ENCODE results near the gene GRK4.
"Not testable (repeated sequence)": the region's sequence is repeated elsewhere in the genome, so short reads cannot be mapped to it uniquely, and the experiment has no call there.

GRK4 gene

GRCh38 chr4:2963175-2963965 is at the start of gene GRK4, which contains the start of gene NOP14:
TSS of gene GRK4 (plus strand) at chr4:2963571. CDS start at chr4:2964071, 500 bp downstream.
TSS of gene NOP14 (minus strand) at chr4:2963406. CDS start at chr4:2963319, 87 bp downstream.
- DNase-seq: peak; percentile 99

- DNase-seq: no peak
Observed at GRCh38 chr4:2914256-2915126, 48.9 kb upstream of the GRK4 start.

- no peak for DNase-seq
Observed at GRCh38 chr4:2915789-2916188, 47.6 kb upstream of the GRK4 start.

GRCh38 chr4:2916696-2917095 is 46.7 kb upstream of the GRK4 start:
- not testable (repeated sequence) for DNase-seq

DNA sequence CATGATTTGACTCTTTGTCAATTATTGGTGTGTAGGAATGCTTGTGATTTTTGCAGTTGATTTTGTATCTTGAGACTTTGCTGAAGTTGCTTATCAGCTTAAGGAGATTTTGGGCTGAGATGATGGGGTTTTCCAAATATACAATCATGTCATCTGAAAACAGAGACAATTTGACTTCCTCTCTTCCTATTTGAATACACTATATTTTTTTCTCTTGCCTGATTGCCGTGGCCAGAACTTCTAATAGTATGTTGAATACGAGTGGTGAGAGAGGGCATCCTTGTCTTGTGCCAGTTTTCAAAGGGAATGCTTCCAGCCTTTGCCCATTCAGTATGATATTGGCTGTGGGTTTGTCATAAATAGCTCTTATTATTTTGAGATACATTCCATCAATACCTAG is 45.1 kb upstream of the GRK4 start:
- not testable (repeated sequence) for DNase-seq

DNA sequence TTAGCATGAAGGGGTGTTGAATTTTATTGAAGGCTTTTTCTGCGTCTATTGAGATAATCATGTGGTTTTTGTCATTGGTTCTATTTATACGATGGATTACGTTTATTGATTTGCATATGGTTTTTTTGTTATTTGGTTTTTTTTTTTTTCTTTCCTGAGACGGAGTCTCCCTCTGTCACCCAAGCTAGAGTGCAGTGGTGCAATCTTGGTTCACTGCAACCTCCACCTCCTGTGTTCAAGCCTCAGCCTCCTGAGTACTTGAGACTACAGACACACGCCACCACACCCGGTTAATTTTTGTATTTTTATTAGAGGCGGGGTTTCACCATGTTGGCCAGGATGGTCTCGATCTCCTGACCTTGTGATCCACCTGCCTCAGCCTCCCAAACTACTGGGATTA is 44.7 kb upstream of the GRK4 start:
- not testable (repeated sequence) for DNase-seq

DNA sequence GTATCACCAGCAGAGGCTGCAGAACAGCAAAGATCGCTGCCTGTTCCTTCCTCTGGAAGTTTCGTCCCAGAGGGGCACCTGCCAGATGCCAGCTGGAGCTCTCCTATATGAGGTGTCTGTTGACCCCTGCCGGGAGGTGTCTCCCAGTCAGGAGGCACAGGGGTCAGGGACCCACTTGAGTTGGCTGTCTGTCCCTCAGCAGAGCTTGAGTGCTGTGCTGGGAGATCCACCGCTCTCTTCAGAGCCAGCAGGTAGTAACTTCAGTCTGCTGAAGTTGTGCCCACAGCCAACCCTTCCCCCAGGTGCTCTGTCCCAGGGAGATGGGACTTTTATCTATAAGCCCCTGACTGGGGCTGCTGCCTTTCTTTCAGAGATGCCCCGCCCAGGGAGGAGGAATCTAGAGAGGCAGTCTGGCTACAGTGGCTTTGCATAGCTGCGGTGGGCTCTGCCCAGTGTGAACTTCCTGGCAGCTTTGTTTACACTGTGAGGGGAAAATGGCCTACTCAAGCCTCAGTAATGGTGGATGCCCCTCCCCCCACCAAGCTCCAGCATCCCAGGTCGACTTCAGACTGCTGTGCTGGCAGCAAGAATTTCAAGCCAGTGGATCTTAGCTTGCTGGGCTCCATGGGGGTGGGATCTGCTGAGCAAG is 40.8 kb upstream of the GRK4 start:
- not testable (repeated sequence) for DNase-seq

- peak; percentile 58 for DNase-seq
Observed at GRCh38 chr4:2923141-2923551, 40.2 kb upstream of the GRK4 start.

GRCh38 chr4:2923668-2924173 is 39.6 kb upstream of the GRK4 start:
- DNase-seq: no peak

- no peak for DNase-seq
Observed at GRCh38 chr4:2924286-2924685, 39.1 kb upstream of the GRK4 start.

DNA sequence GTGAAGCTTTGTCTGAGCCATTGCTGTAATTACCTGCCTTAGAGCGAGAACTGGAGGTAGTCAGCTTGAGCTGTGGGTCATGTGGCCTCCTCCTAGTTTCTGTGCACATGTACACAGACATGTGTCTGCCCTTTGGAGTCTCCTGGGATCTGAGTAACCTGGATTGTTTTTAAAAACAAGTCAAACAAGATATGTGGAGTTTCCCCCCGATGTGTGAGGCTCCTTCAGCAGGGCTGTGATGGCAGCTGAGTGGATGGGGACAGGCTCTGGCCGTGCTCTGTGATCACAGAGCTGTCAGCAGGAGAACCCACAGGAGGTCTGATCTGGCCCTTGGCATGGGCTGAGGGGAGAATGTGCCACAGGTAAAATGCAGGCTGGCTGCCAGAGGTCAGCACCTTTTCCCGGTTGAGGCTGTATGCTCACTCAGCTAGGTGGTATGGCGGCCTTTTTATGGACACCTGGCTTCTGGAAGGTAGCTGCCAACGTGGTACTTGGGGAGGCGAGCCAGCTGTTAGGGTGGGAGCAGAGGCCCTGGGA is 38.5 kb upstream of the GRK4 start:
- no peak for DNase-seq

DNA sequence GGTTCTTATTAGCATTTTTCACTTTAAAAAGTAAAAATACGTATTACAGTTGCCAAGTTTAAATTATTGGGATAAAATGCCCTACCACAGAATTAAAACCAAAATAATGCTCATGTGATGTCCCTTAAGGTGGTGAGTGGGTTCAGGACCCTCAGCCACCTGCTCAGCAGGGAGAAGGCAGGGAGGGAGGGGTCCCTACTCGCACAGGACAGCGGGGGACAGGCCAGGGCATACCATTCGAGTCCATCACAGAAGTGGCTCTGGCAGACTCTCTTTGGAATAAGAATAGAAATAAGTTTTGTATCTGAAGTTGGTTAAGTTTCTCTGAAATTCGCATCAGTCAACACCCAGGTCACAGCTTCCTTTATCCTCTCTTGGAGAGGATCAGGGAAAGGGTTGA is 37.9 kb upstream of the GRK4 start:
- DNase-seq: no peak

GRCh38 chr4:2925931-2926860 is 37.2 kb upstream of the GRK4 start:
- DNase-seq: no peak

DNA sequence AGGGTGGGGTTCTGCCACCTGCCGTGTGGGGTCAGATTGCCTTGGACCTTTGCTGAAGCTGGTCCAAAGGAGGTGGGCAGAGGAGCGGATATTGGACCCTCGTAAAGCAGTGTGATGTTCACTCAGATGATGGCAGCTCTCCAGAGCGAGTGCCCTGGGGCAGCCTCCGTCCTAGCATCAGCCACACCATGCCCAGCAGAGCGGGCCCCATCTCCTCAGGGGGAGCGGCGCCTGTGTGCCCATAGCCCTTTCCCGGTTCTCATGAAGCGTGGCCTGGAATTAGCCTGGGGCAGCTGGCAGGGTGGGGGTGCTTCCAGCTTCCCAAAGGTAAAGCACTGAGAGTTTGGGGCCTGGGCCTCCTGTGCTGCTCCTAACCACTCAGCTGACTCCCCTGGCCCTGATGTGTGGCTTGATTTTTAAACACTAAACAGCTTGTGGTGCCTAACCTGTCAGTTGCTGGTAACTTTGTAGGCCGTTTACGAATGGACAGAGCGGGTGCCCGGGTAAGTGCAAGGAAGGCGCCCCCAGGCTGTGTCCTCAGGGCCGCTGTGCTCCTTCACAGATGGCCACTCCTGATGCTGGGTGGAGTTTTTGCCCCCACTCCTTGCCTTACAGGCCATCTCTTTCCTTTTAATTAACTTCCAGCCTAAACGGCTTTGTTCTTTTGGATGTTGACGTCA is 36.2 kb upstream of the GRK4 start:
- no peak for DNase-seq

GRCh38 chr4:2927696-2928075 is 35.7 kb upstream of the GRK4 start:
- no peak for DNase-seq

DNA sequence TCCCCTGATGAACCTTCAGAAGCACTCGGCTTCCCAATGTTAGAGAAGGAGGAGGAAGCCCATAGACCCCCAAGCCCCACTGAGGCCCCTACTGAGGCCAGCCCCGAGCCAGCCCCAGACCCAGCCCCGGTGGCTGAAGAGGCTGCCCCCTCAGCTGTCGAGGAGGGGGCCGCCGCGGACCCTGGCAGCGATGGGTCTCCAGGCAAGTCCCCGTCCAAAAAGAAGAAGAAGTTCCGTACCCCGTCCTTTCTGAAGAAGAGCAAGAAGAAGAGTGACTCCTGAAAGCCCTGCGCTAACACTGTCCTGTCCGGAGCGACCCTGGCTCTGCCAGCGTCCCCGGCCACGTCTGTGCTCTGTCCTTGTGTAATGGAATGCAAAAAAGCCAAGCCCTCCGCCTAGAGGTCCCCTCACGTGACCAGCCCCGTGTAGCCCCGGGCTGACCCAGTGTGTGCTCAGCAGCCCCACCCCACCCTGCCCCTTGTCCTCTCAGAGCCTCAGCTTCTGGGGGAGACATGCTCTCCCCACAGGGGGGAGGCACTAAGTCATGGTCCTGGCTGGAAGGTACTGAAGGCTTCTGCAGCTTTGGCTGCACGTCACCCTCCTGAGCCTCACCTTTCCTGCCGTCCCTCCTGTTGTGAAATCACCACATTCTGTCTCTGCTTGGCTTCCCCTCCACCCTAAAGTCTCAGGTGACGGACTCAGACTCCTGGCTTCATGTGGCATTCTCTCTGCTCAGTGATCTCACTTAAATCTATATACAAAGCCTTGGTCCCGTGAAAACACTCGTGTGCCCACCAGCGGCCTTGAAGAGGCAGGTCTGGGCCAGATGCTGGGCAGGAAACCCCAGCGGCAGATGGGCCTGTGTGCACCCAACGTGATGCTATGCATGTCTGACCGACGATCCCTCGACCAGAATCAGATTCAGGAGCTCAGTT is 34.9 kb upstream of the GRK4 start:
- no peak for DNase-seq

DNA sequence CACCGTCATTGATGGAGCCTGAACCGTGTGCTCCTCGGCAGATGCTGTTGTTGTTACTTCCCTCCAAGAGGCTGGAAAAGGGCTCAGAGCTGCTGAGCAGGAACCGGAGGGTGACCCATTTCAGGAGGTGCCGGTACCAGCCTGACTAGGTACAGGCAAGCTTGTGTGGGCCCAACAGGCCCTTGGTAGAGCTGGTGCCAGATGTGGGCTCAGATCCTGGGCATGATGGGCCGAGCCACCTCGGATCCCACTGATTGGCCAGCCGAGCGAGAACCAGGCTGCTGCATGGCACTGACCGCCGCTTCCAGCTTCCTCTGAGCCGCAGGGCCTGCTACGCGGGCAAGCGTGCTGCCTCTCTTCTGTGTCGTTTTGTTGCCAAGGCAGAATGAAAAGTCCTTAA is 33.9 kb upstream of the GRK4 start:
- DNase-seq: no peak

DNA sequence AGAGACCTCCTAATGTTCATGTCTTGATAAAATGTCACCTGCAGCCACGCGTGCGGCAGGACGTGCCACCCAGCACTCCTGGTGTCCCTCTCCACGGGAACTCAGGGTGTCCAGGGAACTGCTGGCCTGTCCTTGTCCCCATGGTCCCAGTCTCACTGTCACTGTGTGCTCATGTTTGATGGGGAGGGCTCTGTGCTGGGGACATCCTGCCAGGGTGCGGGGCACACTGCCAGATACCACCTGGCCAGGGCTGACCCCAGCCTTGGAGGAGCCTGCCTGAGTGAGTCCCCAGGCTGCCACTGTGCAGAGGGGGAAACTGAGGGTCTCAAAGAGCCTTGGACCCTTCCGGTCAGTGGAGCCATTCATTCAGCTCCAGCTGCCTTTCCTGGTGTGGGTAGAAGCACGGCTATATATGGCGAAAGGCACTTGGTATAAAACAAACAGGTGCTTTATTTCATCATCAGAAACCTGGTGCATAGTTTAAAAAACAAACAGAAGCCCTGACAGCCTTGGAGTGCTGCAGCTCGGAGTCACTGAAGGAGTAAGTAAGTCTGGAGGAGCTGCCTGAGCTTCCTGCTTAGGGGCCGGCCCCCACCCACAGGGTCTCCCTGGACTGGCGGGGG is 33.1 kb upstream of the GRK4 start:
- no peak for DNase-seq

DNA sequence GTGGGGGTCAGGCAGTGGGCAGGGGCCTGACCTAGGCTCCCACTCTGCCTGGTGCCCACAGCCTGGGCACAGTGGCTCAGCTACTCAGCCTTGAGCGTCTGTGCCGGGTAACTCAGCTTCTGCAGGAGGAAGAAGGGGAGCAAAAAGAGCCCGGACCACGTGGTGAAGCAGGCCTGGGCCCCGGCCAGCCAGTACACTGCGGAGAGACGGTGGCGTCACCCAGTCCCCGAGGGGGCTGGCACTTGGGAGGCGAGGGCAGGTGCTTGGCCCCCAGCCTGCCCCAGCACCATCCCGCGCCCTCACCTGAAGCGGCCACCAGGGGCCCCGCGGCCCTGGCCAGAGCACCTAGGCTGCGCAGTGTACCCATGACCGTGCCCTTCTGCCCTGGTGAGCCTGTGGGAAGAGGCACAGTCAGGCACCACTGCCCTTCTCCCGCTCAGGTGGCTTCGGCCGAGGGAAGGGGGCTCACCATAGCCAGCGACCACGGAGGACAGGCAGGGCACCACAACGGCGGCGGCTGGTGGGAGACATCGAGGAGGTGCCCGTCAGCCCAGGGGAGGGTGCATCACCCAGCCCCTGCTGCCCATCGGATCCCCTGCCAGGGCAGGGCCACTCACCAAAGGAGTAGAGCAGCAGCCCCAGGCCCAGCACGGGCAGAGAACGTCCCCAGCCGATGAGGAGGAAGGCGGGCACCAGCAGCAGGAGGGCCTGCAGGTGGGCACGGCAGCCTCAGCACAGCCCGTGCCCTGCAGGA is 32.4 kb upstream of the GRK4 start:
- no peak for DNase-seq

Data from inflammatory macrophage treated with lipopolysaccharide for 4 hours (primary cell).